EL (cell line): ENCODE data around the gene GLB1L.

Source experiments
- DNase-seq: peaks from one replicate; pipeline ENCODE4 v3.0.0-alpha.2; 2016

GLB1L gene

GRCh38 chr2:219252570-219252899 lies 7.3 kb upstream of the GLB1L start:
- DNase-seq, result no peak

DNA sequence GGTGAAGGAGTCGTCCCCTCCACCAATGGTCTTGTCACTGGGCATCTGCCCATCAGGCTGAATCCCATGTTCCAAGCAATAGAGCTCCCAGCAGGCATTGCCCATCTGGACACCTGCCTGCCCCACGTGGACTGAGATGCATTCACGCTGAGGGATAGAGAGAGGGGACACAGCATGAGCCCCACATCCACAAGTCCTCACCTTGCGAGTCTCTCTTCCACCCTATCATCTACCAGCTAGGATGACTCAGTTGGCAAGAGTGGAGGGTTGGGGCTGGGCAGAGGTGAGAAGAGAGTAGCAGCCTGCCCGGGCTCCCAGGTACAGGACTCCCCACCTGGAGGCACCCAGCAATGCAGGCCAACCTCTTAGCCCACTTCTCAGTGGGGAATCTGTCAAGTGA lies 6.8 kb upstream of the GLB1L start:
- no peak for DNase-seq

DNA sequence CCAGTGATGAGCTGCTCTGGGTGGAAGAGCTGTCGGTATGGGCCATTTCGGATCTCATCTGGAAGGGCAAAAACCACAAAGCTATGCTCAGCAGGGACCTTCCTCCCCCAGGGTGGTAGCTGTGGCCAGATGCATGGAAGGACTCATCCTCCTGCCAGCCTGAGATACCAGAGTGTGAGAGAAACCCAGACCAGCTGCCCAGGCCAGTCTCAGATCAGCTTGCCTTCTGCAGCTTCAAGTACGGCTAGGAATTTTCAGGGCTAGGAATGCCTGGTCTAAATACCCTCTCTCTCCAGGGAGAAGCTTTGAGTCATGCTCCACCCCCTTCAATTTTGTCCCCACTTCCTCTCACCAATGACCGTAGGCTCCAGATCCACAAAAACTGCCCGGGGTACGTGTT lies 6.4 kb upstream of the GLB1L start:
- no peak for DNase-seq

GRCh38 chr2:219250049-219250781 lies 5.0 kb upstream of the GLB1L start:
- no peak for DNase-seq

- DNase-seq, result peak; percentile 72
These were observed 4.1 kb upstream of the GLB1L start for GRCh38 chr2:219249203-219249980.

DNA sequence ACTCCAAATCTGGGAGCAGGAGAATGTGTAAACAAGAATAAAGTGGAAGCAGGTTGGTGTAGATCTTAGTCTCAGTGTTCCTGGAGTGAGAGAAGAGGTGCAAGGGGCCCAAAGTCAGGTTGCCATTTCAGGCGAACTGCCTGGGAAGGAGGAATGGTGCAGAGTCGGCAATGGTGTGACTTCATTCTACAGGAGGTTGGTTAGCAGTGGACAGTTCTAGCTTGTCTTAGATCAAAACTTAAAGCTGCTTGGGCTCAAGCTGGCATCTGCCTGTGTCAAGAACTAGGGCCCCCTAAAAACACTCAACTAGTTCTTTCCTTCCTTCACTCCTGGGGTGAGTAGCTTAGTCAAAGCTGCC lies 3.6 kb upstream of the GLB1L start:
- no peak for DNase-seq

DNA sequence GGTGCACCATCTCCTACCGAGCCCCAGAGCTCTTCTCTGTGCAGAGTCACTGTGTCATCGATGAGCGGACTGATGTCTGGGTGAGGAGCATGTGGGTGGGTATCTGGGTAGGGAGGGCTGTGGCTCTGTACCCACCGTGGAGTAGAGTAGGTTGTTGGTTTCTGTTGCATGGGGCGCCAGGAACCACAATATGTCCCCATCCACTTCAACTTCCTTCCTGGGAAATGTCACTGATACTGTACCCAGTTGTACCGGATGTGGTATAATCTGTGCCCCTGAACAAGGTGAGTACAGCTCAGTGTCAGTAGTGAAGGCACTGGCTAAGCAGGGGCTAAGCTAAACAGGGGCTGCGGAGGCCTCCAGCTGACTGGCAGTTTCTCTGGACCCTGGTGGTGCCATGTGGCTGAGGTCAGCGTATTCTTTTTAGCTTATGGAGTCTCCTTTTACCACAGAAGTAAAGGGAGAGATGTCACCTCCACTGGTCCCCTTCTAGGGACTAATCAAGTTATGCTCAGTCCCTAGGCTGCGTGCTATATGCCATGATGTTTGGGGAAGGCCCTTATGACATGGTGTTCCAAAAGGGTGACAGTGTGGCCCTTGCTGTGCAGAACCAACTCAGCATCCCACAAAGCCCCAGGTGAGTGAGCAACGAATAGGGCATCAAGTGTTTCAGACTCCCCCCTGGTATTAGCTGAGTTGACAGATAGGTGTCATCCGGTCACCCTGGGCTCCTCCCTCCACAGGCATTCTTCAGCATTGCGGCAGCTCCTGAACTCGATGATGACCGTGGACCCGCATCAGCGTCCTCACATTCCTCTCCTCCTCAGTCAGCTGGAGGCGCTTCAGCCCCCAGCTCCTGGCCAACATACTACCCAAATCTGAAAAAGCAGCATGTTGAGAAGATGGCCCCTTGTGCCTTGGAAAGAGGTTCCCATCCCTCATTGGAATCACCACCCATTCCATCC lies 2.7 kb upstream of the GLB1L start:
- DNase-seq, result no peak

DNA sequence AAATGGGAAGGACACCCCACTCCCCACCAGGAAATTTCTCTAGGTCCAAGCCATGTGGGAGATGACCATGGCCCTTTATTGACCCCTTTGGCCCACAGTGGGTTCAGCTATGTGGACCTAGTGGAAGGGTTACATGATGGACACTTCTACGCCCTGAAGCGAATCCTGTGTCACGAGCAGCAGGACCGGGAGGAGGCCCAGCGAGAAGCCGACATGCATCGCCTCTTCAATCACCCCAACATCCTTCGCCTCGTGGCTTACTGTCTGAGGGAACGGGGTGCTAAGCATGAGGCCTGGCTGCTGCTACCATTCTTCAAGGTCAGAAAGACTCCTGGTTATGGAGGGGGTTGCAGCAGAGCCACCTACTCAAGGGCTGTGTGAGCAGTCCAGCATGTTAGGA lies 1.3 kb upstream of the GLB1L start:
- DNase-seq, result no peak

- DNase-seq, result no peak
These were observed 621 bp upstream of the GLB1L start for GRCh38 chr2:219245899-219246230.

DNA sequence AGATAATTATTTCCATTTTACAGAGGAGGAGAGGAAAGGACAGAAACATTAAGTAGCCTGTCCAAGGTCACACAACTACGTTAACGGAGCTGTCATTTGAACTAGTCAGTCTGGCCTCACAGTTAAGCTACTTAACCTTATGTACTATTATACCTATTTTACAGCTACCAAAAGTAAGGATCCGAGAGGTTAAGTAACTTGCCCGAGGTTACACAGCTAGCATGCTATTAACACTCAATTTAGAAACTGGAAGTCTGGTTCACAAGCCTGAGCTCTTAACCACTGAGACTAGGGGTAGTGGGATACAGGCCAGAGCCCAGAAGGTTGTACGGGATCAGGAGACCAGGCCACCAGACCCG lies 476 bp downstream of the GLB1L start:
- DNase-seq, result no peak

- no peak for DNase-seq
These were observed 1.9 kb downstream of the GLB1L start for GRCh38 chr2:219243291-219243761.

- DNase-seq, result no peak
These were observed 10.9 kb downstream of the GLB1L start for GRCh38 chr2:219234331-219234730.

GRCh38 chr2:219230059-219230540 lies 15.1 kb downstream of the GLB1L start:
- peak; percentile 72 for DNase-seq

DNA sequence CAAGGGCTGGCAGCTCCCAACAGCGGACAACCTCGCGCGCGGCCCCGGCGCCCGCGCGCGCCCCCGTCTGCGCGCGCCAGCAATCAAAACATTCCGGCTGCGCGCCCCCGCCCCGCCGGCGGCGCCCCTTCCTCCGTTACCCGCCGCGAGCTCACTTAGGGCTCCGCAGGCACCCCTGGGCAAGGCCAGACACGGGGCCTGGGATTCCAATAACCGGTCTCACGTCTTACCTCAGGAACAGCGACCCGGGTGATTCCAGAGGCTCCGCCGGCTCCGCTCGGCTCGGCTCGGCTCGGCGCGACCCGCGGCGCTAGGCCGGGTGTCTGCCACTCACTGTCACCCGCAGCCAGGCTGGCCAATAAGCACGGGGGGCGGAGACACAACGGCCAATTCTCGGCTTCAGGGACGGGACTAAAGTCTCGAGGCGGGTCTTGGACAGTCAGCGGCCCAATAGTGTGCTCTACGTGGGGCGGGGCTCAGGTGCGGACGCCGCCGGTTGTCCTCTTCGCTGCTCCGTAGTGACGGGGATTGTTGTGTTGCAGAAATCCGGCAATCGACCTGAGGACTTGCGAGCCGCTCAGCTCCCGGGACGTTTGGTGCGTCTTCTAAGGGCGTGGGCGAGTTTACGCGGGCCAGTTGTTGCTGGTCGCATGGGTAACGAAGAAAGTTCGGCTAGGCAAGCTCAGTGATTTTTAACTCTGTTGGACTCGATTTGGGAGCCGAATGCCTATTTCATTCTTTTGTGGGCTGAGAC lies 15.8 kb downstream of the GLB1L start, which contains the start of the genes ANKZF1 and ATG9A:
Gene ANKZF1 (plus strand): TSS at position 502 of the 754 bp plus-strand sequence. CDS start 452 bp downstream, outside the sequence.
Gene ATG9A (minus strand): TSS at position 332 of the 754 bp plus-strand sequence. CDS start 1,612 bp downstream, outside the sequence.
- DNase-seq, result peak; percentile 99

- no peak for DNase-seq
These were observed 16.3 kb downstream of the GLB1L start for GRCh38 chr2:219228911-219229304.

DNA sequence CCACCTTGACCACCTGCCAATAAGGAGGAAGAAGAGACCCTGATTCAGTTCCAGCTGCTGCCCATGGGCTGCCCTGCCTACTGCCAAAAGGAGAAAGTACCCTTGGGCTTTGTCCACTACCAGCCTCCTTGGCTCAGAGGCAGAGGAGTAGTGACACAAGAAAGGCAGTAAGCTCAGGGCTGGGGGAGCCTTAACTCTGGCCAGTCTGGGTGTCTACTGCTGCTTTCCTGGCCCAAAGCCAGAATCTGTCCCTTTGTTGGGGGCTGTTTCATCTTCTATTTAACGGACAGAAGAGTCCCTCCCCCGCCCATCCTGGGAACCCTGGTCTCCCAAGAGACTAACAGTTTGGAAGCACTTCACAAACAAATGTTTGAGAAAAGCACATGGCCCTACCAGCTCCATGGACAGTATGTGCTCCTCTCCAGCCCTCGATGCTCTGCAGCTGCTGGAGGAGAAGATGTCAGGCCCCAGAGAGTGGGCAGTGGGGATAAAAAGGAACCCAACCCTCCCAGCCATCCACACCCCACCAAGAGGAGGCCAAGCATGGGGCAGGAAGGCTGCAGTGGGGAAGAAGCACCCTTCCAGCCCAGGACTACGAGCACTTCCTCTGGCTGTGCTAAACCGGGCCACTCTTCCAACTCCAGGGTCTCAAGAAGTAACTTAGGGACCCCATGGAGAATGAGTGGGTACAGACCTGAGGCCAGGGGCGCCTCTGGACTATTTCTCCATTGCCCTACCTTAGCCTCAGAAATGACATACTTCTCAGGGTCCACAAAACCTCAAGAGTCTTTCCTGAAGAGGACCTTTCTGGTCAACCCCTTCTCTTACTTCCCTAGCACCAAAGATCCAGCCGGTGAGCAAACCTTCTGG lies 17.0 kb downstream of the GLB1L start:
- no peak for DNase-seq

DNA sequence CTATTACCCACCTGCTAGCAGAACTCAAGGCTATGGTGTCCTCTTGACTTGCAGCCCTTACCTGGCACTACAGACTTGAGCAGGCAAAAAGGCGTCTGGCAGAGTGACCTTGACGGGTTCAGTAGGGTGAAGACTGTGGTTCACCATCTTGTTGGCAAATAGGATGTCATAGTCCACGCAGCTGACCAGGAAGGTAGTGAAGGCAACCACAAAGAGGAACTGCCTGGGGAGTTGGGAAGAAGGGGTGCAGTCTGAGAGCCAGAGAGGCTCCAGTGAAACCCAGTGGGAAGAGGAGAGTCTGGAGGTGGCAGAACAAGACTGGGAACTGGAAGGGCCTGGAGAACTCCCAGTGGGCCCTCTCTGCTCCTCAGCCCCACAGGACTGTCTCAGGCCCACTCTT lies 19.9 kb downstream of the GLB1L start:
- no peak for DNase-seq

- DNase-seq, result no peak
These were observed 21.2 kb downstream of the GLB1L start for GRCh38 chr2:219223831-219224610.

DNA sequence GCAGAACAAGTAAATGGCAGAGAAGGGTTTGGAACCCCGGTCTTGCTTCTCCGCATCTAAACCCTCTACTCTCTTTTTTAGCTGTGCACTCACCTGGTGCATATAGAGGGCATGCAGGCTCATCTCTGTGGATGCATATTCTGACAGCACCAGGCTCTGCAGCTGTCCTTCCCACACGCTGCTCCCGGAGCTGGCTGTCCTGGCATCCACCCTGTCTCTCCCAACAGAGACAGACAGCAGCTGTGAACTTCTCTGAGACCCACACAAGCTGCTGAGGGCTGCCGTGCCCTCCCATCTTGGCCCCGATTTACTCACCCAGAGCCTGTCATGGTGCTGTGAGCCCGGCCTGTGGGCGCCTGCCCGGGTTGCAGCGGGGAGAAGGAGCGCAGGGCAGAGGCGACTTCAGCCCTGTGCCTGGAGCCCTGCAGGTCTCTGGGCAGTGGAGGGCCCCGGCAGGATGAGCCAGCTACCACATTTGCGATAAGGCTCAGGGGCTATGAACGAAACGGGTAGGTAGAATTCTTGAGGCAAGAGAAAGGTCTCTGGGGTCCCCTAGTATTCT lies 23.2 kb downstream of the GLB1L start:
- no peak for DNase-seq
